Endometrial microvascular endothelial cells (primary cell): Measurements from ENCODE around the gene KIAA1958. TPM values are rescaled to one million over a fixed set of nuclear protein-coding genes. Genes with fewer than 3 reads are reported as not detected.
"Not testable (repeated sequence)": the region's sequence is repeated elsewhere in the genome, so short reads cannot be mapped to it uniquely, and the experiment has no call there.

Source experiments
- in situ Hi-C: cut with HindIII; loops from 2 replicates; pipeline ENCODE4 v1.10.0; 2017; ENCODE audit warnings: low sequenced_read_pairs, low pct_unique_long_range_greater_than_20kb; ENCODE audit errors: inconsistent ontology term
- total RNA-seq: library from RNA; depleted of rRNA; stranded (reverse); fragments of >200 nt; gene quantifications from one replicate; pipeline ENCODE4 v1.2.3, GENCODE V29; 2015; ENCODE audit errors: inconsistent ontology term

KIAA1958 gene
- total RNA-seq, 1 donor from 2014 or later, result 0.46 TPM

DNA sequence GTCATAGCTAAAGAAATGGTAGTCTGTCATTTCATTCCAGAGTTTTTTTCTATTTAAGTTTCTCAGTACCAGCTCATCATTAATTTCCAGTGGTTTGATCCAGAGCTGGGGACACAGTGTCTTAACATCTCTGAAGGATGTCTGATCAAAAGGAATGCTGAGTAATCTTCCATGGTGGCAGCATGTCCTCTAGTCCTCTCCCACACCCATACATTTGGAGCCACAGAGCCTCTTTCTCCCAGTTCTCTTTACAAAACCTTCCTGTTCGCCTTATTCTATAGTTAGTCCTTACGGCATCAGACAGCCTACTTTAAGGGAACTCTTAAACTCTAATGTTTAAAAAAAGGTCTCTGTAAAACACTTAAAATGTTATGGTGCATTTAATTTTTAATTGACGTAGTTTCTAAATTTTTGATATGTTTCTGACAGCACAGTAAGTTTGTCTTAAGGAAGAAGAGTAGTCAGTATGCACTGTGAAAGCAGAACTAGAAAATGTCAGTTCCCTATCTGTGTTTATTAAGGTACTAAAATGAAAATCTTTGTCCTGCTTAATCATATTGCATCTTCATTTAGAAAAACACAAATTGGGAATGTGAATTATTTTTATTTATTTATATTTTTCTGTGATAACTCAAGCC, 134.5 kb downstream of the KIAA1958 start:
- in situ Hi-C loops, result no loop called here

- in situ Hi-C loops, result no loop called here
Observed at GRCh38 chr9:112623198-112623597, 136.6 kb downstream of the KIAA1958 start.

- in situ Hi-C loops, result no loop called here
Observed at GRCh38 chr9:112624711-112625707, 138.4 kb downstream of the KIAA1958 start.

DNA sequence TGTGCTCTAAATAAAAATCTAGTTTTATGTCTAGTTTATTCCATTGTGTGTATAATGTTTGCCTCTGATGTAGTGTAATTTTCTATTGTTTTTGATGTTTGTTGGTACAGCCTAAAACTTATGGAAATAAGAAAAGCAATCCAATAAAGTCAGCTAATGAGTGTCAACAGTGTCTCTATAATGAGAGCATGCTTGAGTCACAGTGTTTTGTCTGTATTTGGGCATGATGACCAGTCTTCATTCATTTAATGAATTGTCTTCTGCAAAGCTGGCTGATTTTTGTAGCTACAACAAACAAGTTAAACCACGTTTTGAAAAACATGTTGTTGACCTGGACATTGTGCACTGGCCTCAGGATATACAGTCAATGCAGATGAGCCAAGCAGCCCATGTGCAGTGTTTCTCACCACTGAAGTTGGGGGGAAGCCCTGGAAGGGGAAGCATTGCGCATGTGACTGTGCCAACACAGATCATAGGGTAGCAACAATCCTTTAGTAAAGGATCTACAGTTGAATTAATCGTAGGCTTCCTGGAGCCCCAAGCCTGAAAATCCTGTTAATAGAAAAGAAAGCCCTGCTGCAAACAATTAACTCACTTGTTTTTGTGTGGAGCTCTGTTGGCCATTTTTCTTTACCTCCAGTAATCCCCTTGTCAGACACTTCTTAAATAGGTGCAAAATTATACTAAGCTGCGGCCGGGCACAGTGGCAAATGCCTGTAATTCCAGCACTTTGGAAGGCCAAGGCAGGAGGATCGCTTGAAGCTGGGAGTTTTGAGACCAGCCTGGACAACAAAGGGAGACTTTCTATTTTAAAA, 143.3 kb downstream of the KIAA1958 start:
- in situ Hi-C loops, result no loop called here

GRCh38 chr9:112631313-112632070, 144.9 kb downstream of the KIAA1958 start:
- in situ Hi-C loops, result no loop called here

DNA sequence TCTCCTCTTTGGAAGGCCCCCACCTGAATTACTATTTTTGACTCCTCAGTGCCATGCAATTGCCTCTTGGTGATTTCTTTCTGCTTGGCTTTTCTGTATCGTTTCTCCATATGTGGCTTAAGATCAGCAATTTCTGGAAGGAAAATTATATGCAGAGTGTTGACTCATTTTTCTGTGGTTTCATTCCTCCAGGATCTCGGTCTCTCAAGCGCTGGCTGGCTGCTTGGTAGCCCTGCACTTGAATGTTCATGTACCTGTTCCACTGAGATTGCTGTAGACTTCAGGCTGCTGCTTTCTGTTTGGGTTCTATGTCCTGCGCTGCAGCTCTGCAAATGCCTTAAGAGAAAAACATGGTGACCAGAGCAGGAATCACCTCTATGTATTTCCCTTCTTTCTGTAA, 153.7 kb downstream of the KIAA1958 start:
- in situ Hi-C loops, result no loop called here

DNA sequence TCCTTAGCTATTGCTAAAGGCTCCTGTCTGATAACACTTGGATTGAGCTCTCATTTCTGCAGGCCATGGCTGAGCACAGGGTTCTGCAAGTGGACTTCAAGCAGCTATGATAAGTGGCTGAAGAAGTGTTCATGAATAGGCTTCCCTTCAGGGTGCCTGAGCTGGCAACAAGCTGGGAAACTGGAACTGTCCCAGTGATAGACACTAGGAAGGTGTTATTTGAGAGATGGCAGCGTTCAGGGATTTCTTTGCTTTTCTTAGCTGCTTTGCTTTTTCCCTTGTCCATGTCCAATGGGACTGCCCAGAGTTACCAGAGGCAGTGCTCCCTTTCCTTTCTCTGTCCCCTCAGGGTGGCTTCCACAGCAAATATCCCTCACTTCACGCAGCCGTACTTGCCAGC, 155.5 kb downstream of the KIAA1958 start:
- in situ Hi-C loops, result no loop called here

DNA sequence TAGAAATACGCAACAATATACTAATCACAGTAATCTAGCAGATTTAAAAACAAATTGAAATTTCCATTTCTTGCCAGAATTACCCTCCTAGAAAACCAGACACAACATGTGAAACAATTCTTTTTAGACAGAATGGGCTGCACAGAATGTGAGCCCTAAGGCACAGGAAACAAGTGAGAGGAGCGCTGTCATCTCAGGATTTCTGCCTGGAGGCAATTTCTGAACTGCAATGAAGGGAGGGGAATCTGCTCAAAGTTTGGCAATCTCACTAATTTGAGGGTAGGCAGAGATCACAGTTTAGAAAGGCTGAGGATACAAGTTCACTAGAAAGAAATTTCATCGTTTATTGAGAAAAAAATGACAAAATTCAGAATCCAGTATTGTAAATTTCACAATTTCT, 161.0 kb downstream of the KIAA1958 start:
- in situ Hi-C loops, result no loop called here

- in situ Hi-C loops, result no loop called here
Observed at GRCh38 chr9:112648624-112649023, 162.0 kb downstream of the KIAA1958 start.

DNA sequence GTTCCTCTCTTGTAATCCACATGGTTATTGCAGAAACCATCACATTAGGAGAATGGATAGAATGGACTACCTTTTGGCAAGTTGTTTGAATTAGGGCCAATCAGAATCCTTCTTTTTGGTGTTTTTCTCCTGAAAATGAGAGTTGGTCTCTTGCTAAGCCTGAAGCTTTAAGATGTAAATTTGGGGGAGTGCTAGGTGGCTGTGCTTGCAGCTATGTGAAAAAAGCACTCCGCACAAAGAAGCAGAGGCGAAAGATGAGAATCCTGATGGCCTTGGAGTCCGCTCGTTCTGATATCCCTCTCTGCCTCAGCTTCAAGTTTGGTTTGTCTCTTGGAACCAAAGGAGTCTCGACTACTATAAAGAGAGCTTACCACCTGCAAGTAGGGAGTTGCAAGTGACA, 167.7 kb downstream of the KIAA1958 start:
- in situ Hi-C loops, result no loop called here

GRCh38 chr9:112655668-112656067, 169.0 kb downstream of the KIAA1958 start:
- in situ Hi-C loops, result no loop called here

DNA sequence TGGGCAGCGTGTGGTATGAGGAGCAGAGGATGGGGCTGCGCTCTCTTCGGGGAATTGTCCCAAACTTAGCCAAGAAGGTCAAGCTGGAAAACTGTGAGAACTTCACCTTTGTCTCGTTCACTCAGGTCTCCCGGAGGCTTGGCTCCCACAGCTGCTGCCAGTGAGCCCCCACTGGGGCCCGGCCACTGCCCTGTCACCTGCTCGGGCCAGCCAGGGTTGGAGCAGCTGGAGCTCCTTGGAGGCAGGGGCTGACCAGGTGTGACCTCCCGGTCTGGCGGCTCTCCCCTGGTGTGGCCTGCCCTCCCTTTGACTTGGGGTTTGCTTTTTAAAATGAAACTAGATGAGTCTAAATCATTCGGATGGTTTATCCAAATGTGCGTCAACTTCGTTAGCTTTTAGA, 173.3 kb downstream of the KIAA1958 start:
- in situ Hi-C loops, result no loop called here

DNA sequence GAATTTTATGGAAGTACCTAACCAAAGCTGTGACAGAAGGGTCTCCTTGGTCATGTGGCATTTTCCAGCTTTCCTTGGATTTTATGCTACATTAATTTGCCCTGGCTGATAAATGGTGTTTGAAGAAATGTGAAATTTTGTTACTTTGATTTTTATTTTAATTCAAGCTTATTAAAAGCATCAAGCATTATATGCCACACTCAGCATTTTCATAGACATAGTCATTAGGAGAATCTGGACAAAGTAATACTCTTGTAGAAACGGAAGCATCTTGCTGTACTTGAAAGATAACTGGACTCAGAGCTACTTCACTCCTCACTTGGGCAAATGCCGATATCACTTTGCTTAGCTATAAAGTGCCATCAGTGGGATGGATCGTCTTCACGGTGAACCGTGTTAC, 177.1 kb downstream of the KIAA1958 start:
- in situ Hi-C loops, result no loop called here

DNA sequence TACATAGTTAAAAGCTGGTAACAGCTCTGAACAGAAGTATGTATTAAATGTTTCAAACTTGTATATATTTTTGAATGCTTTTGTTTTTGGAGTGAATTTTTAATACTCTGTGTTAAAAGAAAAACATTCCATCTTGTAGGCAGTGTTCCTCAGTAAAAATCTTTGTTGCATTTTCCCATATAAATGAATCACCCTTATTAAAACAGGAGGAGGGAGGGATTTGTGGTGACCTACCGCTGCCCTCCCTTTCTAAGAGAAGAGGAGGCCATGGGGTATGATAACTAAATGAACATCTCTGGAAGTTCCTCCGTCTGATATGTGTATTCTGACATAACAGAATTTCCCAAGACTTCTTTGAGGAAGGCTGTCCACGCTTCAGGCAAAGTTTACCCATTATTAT, 177.9 kb downstream of the KIAA1958 start:
- in situ Hi-C loops, result no loop called here

- in situ Hi-C loops, result no loop called here
Observed at GRCh38 chr9:112665347-112665746, 178.7 kb downstream of the KIAA1958 start.

DNA sequence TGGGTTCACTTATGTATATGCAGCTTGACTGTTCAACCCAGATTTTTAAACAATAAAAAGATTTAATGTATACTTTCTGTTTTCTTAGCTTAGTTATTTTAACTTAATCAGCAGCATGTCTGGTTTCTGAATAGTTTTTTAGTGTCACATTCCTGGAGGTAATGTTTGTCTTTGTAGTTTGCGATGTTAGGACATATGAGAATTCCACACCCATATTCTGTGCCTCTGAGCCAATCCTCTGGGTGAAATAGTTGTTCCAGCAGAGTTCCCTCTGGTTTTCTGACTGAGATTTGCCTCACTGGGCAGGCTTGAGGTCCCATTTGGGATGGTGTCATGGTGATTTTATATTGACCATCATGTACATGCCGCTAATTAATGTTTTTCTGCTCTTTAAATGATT, 182.7 kb downstream of the KIAA1958 start:
- in situ Hi-C loops, result no loop called here

DNA sequence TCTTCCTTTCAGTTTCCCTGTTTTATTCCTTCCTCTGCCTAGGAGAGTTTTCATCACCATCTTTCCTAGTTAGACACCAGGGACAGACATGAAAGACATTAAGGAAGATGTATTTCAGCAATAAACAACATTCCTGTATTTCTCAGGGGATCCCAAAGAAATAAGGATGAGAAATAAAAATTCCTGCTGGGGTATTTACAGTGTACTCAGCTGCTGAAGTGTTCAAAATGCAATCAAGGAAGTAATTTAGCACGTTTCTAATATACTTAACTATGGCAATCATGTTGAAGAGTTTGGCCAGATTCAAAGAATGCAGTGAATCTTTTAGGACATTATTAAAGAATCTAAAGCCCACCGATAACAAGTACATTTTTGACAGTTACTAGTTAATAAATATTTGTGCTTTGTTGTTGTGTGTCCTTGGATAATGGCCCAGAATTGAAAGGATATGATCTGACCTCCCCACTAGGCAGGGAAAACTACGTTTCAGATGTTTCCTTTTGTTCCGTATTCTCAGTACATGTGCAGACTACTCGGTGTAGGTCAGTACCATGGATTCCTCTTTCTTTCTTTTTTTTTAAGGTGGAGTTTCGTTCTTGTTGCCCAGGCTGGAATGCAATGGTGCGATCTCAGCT, 184.5 kb downstream of the KIAA1958 start:
- in situ Hi-C loops, result no loop called here

DNA sequence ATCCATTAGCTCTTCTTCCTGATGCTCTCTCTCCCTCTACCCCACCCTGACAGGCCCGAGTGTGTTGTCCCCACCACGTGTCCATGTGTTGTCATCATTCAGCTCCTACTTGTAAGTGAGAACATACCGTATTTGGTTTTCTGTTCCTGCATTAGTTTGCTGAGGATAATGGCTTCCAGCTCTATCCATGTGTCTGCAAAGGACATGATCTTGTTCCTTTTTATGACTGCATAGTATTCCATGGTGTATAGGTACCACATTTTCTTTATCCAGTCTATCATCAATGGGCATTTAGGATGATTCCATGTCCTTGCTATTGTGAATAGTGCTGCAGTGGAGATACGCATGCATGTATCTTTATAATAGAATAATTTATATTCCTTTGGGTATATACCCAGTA, 186.6 kb downstream of the KIAA1958 start:
- in situ Hi-C loops, result not testable (repeated sequence)
